AG10803 (cell line): Measurements from ENCODE around the gene DAPK1.

Source experiments
- DNase-seq: peaks from one replicate; pipeline ENCODE4 v3.0.0; 2010; ENCODE audit warnings: low read depth
- H3K4me3 ChIP-seq: 2 replicates; pipeline ENCODE4 v1.5.1; 2011; ENCODE audit warnings: mild to moderate bottlenecking, low read length, control low read depth
- CTCF ChIP-seq: conservative IDR thresholded peaks from 2 replicates; pipeline ENCODE4 v1.5.1; 2011; ENCODE audit warnings: mild to moderate bottlenecking, low read length, control low read depth, inconsistent platforms

The DAPK1 gene

GRCh38 chr9:87467187-87467586, 30.5 kb upstream of the DAPK1 start:
- no peak for TF ChIP-seq CTCF

GRCh38 chr9:87469793-87470465, 27.7 kb upstream of the DAPK1 start:
- no peak for TF ChIP-seq CTCF
- no peak for DNase-seq
- H3K4me3 ChIP-seq = no peak overlapping the region

More at GRCh38 chr9:87467187-87467586, 30.5 kb upstream of the DAPK1 start:
- H3K4me3 ChIP-seq = no peak overlapping the region
- no peak for DNase-seq

GRCh38 chr9:87471746-87472145, 25.9 kb upstream of the DAPK1 start:
- DNase-seq = no peak
- TF ChIP-seq CTCF = no peak

GRCh38 chr9:87475463-87475862, 22.2 kb upstream of the DAPK1 start:
- H3K4me3 ChIP-seq = no peak overlapping the region
- no peak for DNase-seq
- no peak for TF ChIP-seq CTCF

More at GRCh38 chr9:87471746-87472145, 25.9 kb upstream of the DAPK1 start:
- no peak overlapping the region for H3K4me3 ChIP-seq

GRCh38 chr9:87478226-87478992, 19.3 kb upstream of the DAPK1 start:
- no peak for DNase-seq
- no peak overlapping the region for H3K4me3 ChIP-seq
- TF ChIP-seq CTCF = no peak

GRCh38 chr9:87479801-87480201, 17.9 kb upstream of the DAPK1 start:
- H3K4me3 ChIP-seq = no peak overlapping the region
- peak; percentile 28 for DNase-seq
- no peak for TF ChIP-seq CTCF
